GM21447 (cell line): ENCODE results near the gene ST6GAL1.

Experiments used
- ATAC-seq: cut with Tn5 transposase; IDR thresholded peaks from one replicate; pipeline ENCODE4 v1.9.1; 2021; ENCODE audit not compliant: unreplicated experiment

The ST6GAL1 gene

DNA sequence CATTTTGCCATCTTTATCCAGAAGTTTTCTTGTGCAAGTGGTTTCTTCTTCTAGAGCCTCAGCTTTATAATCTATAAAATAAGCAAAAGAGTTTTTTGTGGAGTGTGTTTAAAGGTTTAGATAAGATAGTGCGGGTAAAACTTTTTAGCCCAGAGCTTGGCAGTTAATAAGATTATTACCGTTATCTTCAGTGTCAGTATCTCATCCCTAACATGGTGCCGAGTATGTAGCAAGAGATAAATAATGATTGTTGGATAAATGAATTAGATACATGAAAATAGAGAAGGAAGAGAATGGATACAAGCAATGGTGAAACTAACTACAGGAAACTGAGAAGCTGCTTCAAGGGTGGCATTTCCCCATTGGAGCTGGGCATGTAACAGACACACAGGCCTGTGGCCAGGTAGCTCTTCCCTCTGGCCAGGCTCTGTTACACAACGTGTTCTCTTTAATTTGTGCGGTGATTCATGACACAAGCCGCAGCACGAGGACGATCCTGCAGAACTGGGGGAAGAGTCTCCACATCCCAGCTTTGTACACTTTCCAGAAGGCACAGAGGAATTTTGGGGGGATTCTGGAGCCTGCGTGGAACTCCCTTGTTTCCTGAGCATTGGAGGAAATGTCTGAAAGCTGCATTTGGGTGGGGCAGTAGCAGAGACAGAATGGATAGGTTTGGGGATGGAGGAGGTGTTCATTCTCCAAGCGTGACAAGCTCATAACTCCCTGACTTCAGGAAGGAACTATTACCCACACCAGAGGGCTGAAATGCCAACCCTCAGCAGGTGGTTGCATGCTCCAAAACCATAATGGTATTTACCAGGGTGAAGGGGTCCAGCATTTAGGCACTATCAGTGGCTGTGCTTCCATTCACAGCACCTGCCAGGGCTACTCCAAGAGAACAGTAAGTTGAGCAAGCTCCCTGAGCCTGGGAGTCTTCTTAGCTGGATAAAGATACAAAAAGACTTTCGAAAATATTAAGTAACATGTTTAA lies 14.2 kb upstream of the ST6GAL1 start:
- no peak for ATAC-seq

GRCh38 chr3:186917512-186918312 lies 12.6 kb upstream of the ST6GAL1 start:
- no peak for ATAC-seq

DNA sequence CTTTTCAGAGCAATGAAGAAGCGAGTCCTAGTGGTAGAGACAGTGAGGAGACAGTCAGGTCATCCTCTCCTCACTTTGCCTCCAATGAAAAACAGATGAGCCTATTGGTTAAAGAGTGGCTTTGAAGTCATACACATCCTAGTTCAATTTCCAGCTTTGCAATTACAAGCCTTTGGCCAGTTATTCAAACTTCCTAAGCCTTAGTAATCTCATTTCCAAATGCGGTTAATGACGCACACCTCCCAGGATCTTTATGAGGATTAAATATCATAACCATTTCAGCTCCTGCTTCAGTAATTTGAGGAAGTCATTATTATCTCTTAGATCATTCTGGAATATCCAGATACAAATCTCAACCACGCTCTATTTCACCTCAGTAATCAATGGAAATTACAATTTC lies 10.0 kb upstream of the ST6GAL1 start:
- ATAC-seq, result no peak

DNA sequence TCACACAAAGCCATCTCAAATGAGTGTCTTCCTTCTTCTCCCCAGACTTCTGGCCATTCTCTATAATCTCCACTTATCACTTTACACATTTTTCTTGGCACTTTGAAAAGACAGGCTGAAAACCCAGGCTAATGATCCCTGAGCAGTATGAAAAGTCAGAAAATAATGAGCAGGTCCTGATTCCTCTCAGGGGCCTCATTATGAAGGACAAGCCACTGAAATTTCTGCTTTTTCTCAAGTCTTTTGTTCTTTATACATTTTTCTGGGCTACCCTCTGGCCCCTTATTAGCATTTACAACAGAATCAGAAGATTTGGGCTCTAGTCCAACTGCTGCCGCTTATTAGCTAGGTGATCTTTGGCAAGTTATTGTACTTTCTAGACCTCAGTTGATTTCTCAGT lies 9.5 kb upstream of the ST6GAL1 start:
- ATAC-seq, result no peak

DNA sequence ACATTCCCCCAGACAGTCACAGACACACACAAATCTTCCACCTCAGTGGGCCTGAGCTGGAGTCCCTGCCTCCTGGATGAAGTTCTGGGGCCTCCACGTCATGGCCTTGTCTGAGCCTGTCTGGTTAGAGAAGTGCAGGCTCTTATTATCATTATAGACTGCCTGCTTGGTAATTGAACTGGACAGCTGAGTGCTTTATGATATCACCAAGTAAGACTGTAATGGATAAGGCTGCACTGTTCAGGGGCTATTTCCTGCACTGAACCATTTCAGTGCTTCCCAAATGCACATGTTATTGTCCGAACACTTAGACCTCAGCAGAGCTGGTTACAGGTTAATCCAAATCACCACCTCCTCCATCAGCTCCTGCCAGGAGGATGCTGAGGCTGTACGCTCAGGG lies 8.7 kb upstream of the ST6GAL1 start:
- ATAC-seq, result no peak

DNA sequence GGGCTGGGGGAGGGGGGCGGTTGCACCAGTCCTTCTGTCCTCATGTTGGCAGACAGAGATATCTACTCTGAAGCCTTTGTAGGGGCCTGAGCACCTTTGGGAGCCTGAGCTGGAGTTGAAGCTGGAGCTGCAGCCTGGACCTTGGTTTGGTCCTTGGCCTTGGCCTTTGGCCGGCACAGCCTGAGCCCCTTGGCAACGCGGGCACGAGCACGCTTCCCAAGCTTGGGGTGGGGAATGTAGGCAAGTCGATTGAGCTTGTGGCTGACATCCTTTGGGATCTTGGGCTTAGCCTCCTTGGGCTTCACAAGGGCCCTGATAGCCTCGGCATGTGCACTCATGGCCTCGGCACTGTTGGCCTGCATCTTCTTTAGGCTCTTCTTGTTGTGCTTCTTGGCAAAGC lies 8.1 kb upstream of the ST6GAL1 start:
- no peak for ATAC-seq

GRCh38 chr3:186922790-186923189 lies 7.5 kb upstream of the ST6GAL1 start:
- no peak for ATAC-seq

- ATAC-seq, result no peak
Measured at GRCh38 chr3:186923241-186923640, 7.1 kb upstream of the ST6GAL1 start.

GRCh38 chr3:186925826-186926225 lies 4.5 kb upstream of the ST6GAL1 start:
- ATAC-seq, result no peak

- ATAC-seq, result no peak
Measured at GRCh38 chr3:186929186-186929585, 1.1 kb upstream of the ST6GAL1 start.

- ATAC-seq, result no peak
Measured at GRCh38 chr3:186929685-186930084, 641 bp upstream of the ST6GAL1 start.

- peak; percentile 71 for ATAC-seq
Measured at GRCh38 chr3:186930641-186931531, 560 bp downstream of the ST6GAL1 start.

DNA sequence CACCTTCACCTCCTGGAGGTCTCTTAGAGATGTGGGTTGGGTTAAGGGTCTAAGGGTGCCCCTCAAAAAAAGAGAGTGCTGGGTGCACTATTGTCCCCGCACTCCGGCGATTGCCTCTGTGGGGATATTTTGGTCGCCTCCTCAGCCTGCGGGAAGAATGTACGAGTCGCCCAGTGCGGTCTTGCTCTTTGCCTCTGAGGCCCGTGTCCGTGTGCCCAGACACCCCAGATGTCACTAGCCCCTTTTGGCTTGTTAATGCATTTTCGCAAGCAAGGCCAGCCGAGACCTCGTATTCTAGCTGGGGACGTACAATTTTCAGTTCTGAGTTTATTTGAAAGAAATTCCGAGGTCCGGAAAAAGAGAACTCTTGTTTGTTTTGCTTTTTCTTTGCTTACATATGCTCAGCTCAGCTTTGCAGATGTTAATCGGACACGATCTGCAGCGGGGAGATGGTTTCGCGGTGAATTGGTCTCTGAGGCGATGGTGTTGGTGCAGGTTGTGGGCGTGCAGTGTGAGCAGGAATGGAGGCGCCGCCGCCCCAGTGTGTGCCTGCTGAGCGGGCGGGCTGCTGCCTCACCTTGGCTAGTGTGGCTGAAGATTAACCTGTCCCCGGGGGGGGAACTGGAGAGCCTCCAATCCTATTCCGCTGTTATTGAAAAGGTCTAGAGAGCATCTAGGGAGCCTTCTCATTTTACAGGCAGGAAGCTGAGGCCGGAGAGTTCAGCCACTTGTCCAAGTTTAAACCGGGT lies 1.4 kb downstream of the ST6GAL1 start:
- ATAC-seq, result peak; percentile 45

- ATAC-seq, result no peak
Measured at GRCh38 chr3:186932281-186933181, 2.2 kb downstream of the ST6GAL1 start.

DNA sequence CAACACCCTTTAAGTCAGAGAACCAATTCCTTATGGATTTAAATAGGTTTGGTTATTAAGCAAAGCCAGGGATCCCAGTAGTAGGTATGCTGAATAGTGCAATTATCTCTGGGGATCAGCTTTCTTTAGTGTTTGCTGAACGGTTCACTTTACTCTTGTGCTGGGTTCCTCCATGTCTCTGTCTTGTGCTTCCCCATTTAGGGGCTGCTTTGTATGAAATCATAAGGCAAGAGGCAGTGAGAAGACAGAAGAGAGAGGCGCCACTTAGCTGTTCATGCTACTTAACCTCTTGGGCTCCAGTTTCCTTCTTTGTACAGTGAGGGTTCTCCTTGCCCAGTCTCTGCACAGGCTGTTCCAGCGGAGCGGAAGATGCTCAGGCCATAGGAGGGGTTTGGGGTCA lies 3.5 kb downstream of the ST6GAL1 start:
- no peak for ATAC-seq

DNA sequence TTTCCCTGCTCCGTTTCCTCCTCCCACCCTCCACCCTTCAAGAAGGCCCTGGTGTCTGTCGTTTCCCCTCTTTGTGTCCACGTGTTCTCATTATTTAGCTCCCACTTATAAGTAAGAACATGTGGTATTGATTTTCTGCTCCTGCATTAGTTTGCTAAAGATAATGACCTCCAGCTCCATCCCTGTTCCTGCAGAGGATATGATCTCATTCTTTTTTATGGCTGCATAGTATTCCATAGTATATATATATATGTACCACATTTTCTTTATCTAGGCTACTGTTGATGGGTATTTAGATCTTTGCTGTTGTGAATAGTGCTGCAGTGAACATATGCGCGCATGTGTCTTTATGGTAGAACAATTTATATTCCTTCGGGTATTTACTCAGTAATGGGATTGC lies 4.8 kb downstream of the ST6GAL1 start:
- no peak for ATAC-seq

- no peak for ATAC-seq
Measured at GRCh38 chr3:186937017-186937875, 6.9 kb downstream of the ST6GAL1 start.

DNA sequence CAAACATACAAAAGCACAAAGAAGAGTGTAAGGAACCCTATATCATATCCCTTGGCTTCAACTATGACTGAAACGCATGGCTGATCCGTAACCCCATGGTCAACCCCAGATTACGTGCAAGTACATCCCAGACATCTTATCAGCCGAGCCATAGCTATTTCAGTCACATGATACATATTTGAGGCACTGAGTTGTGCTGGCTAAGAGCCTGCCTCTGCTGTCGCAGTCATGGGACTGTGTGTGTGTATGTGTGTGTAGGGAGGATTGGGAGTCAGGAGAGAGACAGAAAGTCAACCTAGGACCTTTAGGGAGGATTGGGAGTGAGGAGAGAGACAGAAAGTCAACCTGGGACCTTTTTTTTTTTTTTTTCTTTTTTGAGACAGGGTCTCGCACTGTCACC lies 8.4 kb downstream of the ST6GAL1 start:
- ATAC-seq, result no peak
